ENCODE measurements around the gene TTC3. TPM values are rescaled to one million over a fixed set of nuclear protein-coding genes. Genes with fewer than 3 reads are reported as not detected.

TTC3 gene
- total RNA-seq, 1 donor from 2014 or later = 262 TPM

DNA sequence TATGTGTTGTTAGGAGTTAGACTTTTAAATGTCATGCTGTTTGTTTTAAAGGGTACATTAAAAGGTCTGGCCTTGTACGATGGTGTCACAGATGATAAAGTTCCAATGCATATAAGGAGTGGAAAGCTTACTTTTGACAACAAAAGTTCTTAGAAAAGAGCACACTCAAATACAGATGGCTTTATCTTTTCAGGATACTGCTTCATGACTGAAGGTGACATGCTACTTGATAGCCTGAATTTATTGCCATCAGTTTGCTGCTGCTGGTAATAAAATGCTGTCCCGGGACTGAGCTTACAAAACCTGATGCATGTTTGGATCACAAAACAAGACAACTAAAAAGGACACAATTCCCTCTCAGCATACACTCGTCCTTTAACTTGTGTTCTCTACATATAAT is 84.9 kb downstream of the TTC3 start:
- H3K36me3 ChIP-seq (ENCODE audit: control insufficient read depth in 3 of 3, insufficient read depth in 3 of 3, low read length in 3 of 3) = peaks cover 3 to 49% (median 26%) of the 10 kb centered on the region in 3 donors
- H3K9me3 ChIP-seq (ENCODE audit: control insufficient read depth in 3 of 3, low read length in 3 of 3) = no peaks in the 10 kb centered on the region
- H3K4me1 ChIP-seq (ENCODE audit: control insufficient read depth in 3 of 3, insufficient read depth in 3 of 3, low read length in 3 of 3) = peaks cover 4 to 15% (median 11%) of the 10 kb centered on the region in 3 donors
- no peaks in the 10 kb centered on the region for H3K27me3 ChIP-seq (ENCODE audit: control insufficient read depth in 3 of 3, insufficient read depth in 3 of 3, low read length in 3 of 3)
- no peak overlapping the region for H3K9ac ChIP-seq (ENCODE audit: low read depth in 1 of 3, low read length in 3 of 3)
- H3K4me3 ChIP-seq (ENCODE audit: low read length in 3 of 3) = no peak overlapping the region
- no peak overlapping the region for H3K27ac ChIP-seq (ENCODE audit: low read depth, low read length)

DNA sequence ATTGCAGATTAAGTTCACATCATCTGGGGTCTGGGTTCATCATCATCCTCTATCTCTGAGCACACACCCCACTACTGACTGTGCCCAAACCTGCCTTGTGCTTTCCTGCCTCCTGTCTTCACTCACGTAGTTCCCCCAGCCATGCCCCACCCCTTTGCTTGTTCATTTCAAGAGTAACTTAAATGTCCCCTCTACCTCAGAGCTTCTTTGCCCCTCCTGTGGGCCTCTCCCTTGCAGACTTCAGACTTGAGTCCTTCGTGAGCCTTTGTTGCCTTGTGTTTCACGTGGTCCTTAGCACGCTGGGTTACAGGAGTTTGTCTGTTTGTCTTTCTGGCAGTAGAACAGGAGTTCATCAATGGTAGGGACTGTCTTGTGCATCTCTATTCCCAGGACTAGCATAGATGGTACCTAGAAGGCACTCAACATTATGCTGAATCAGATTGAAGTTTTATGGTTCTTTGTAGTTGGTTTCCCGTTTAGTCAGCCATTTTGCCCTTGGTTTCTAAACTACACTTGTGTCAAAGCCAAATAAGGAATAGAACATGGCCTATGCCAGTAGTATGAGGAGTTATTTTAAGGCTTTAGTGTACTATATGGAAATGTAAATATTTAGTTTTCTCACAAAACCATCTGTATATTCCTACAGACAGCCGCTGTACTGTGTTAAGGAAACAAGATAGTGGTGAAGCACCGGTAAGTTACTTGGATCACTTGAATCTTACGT is 86.2 kb downstream of the TTC3 start:
- Histone ChIP-seq H3K4me3 (ENCODE audit: low read length in 3 of 3) (no peak overlapping the region), H3K27ac (ENCODE audit: low read depth, low read length) (no peak overlapping the region), H3K9me3 (ENCODE audit: control insufficient read depth in 3 of 3, low read length in 3 of 3) (no peaks in the 10 kb centered on the region), H3K36me3 (ENCODE audit: control insufficient read depth in 3 of 3, insufficient read depth in 3 of 3, low read length in 3 of 3) (peaks cover 5 to 53% (median 32%) of the 10 kb centered on the region in 3 donors), H3K27me3 (ENCODE audit: control insufficient read depth in 3 of 3, insufficient read depth in 3 of 3, low read length in 3 of 3) (no peaks in the 10 kb centered on the region), H3K4me1 (ENCODE audit: control insufficient read depth in 3 of 3, insufficient read depth in 3 of 3, low read length in 3 of 3) (peaks cover 0 to 9% (median 3%) of the 10 kb centered on the region in 3 donors), H3K9ac (ENCODE audit: low read depth in 1 of 3, low read length in 3 of 3) (no peak overlapping the region)

DNA sequence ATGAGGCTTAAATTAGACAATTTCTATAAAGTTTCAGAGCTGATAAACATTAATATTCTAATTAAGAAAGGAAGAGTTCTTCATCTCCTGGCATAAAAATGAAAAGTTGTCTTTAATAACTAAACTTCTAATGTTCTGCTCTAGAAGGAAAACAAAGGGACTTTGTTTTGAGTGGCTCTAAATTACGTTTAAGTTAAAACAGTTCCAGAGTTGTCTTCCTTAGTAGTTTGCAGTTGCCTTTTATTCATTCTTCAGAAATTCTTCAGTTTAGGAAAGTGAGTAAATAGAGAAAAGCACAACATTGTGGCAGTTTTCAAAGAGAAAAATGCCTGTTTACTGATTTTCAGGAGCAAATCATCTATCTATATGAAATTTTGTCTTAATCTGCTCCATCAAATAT is 86.9 kb downstream of the TTC3 start:
- Histone ChIP-seq H3K27me3 (ENCODE audit: control insufficient read depth in 3 of 3, insufficient read depth in 3 of 3, low read length in 3 of 3) (no peaks in the 10 kb centered on the region), H3K9ac (ENCODE audit: low read depth in 1 of 3, low read length in 3 of 3) (no peak overlapping the region), H3K4me1 (ENCODE audit: control insufficient read depth in 3 of 3, insufficient read depth in 3 of 3, low read length in 3 of 3) (peaks cover 0 to 6% (median 0%) of the 10 kb centered on the region in 3 donors), H3K4me3 (ENCODE audit: low read length in 3 of 3) (no peak overlapping the region), H3K36me3 (ENCODE audit: control insufficient read depth in 3 of 3, insufficient read depth in 3 of 3, low read length in 3 of 3) (peaks cover 5 to 55% (median 34%) of the 10 kb centered on the region in 3 donors), H3K27ac (ENCODE audit: low read depth, low read length) (no peak overlapping the region), H3K9me3 (ENCODE audit: control insufficient read depth in 3 of 3, low read length in 3 of 3) (no peaks in the 10 kb centered on the region)

DNA sequence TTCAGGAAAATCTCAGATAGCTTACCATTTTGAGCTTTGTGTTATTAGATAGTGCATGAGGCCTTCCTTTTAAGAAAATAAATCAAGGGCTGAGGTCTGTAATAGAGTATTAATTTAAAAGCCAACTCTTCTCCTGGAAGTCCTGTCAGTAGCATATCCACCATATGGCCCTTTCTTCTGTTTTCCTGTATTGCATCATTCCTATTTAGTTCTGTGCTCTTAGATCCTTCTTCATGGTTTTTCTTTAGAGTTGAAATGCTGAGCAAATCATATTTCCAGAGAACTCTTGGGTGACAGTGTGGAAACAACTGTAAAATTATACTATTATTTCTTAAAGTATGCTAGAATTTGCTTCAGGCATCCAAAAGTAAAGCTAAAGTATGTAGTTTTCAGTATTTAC is 91.7 kb downstream of the TTC3 start:
- Histone ChIP-seq H3K9me3 (ENCODE audit: control insufficient read depth in 3 of 3, low read length in 3 of 3) (no peaks in the 10 kb centered on the region), H3K4me1 (ENCODE audit: control insufficient read depth in 3 of 3, insufficient read depth in 3 of 3, low read length in 3 of 3) (peaks cover 0 to 6% (median 2%) of the 10 kb centered on the region in 3 donors), H3K9ac (ENCODE audit: low read depth in 1 of 3, low read length in 3 of 3) (no peak overlapping the region), H3K27me3 (ENCODE audit: control insufficient read depth in 3 of 3, insufficient read depth in 3 of 3, low read length in 3 of 3) (no peaks in the 10 kb centered on the region), H3K27ac (ENCODE audit: low read depth, low read length) (no peak overlapping the region), H3K36me3 (ENCODE audit: control insufficient read depth in 3 of 3, insufficient read depth in 3 of 3, low read length in 3 of 3) (peaks cover 7 to 48% (median 14%) of the 10 kb centered on the region in 3 donors), H3K4me3 (ENCODE audit: low read length in 3 of 3) (no peak overlapping the region)

DNA sequence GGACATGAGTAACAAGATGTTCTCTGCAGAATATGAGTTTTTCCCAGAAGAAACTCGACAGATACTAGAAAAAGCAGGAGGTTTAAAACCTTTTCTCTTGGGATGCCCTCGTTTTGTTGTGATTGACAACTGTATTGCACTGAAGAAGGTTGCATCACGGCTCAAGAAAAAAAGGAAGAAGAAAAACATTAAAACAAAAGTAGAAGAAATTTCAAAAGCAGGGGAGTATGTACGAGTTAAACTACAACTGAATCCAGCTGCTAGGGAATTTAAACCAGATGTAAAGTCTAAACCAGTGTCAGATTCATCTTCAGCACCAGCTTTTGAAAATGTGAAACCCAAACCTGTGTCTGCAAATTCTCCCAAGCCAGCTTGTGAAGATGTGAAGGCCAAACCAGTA is 92.5 kb downstream of the TTC3 start:
- no peaks in the 10 kb centered on the region for H3K27me3 ChIP-seq (ENCODE audit: control insufficient read depth in 3 of 3, insufficient read depth in 3 of 3, low read length in 3 of 3)
- no peaks in the 10 kb centered on the region for H3K9me3 ChIP-seq (ENCODE audit: control insufficient read depth in 3 of 3, low read length in 3 of 3)
- H3K36me3 ChIP-seq (ENCODE audit: control insufficient read depth in 3 of 3, insufficient read depth in 3 of 3, low read length in 3 of 3) = peaks cover 7 to 46% (median 11%) of the 10 kb centered on the region in 3 donors
- no peak overlapping the region for H3K9ac ChIP-seq (ENCODE audit: low read depth in 1 of 3, low read length in 3 of 3)
- H3K4me1 ChIP-seq (ENCODE audit: control insufficient read depth in 3 of 3, insufficient read depth in 3 of 3, low read length in 3 of 3) = peaks cover 0 to 6% (median 2%) of the 10 kb centered on the region in 3 donors
- no peak overlapping the region for H3K27ac ChIP-seq (ENCODE audit: low read depth, low read length)
- H3K4me3 ChIP-seq (ENCODE audit: low read length in 3 of 3) = no peak overlapping the region

DNA sequence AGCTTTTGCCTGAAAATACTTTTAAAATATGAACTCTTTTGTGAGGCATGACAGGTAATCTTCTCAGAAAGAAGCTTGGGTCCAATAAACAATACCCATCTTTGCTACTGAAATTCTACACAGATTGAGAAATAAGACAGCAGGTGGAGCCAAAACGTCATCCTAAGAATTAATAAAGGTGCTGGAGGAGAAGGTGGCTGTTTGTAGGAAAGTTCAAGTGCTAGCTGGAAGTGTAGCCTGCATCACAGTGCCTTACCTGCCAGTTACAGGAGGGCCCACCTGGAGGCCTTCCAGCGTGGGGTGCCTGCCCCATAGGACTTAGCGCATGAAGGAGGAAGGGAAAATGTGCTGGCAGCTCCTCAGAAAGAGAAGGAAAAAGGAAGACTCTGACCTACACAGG is 93.7 kb downstream of the TTC3 start:
- H3K9ac ChIP-seq (ENCODE audit: low read depth in 1 of 3, low read length in 3 of 3) = no peak overlapping the region
- no peaks in the 10 kb centered on the region for H3K27me3 ChIP-seq (ENCODE audit: control insufficient read depth in 3 of 3, insufficient read depth in 3 of 3, low read length in 3 of 3)
- H3K36me3 ChIP-seq (ENCODE audit: control insufficient read depth in 3 of 3, insufficient read depth in 3 of 3, low read length in 3 of 3) = peaks cover 7 to 40% (median 11%) of the 10 kb centered on the region in 3 donors
- no peak overlapping the region for H3K27ac ChIP-seq (ENCODE audit: low read depth, low read length)
- H3K4me1 ChIP-seq (ENCODE audit: control insufficient read depth in 3 of 3, insufficient read depth in 3 of 3, low read length in 3 of 3) = peaks cover 0 to 14% (median 2%) of the 10 kb centered on the region in 3 donors
- H3K4me3 ChIP-seq (ENCODE audit: low read length in 3 of 3) = no peak overlapping the region
- no peaks in the 10 kb centered on the region for H3K9me3 ChIP-seq (ENCODE audit: control insufficient read depth in 3 of 3, low read length in 3 of 3)

DNA sequence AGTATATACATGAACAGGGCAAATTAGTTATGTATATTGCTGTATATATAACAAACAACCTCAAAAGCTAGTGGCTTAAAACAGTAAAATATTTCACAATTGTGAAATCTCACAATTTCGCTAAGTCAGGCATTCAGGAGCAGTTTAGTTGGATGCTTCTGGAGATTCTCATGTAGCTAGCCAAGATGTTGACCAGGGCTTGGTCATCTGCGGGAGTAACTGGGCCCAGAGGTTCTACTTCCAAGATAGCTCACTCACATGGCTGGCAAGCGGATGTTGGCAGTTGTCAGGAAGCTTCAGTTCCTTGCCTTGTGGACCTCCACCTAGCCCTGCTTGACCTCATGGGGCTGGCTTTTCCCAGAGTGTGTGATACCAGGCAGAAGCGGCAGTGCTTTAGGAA is 95.6 kb downstream of the TTC3 start:
- Histone ChIP-seq H3K9ac (ENCODE audit: low read depth in 1 of 3, low read length in 3 of 3) (no peak overlapping the region), H3K4me3 (ENCODE audit: low read length in 3 of 3) (no peak overlapping the region), H3K9me3 (ENCODE audit: control insufficient read depth in 3 of 3, low read length in 3 of 3) (no peaks in the 10 kb centered on the region), H3K4me1 (ENCODE audit: control insufficient read depth in 3 of 3, insufficient read depth in 3 of 3, low read length in 3 of 3) (peaks cover 0 to 14% (median 2%) of the 10 kb centered on the region in 3 donors), H3K36me3 (ENCODE audit: control insufficient read depth in 3 of 3, insufficient read depth in 3 of 3, low read length in 3 of 3) (peaks cover 7 to 40% (median 17%) of the 10 kb centered on the region in 3 donors), H3K27me3 (ENCODE audit: control insufficient read depth in 3 of 3, insufficient read depth in 3 of 3, low read length in 3 of 3) (no peaks in the 10 kb centered on the region), H3K27ac (ENCODE audit: low read depth, low read length) (no peak overlapping the region)

DNA sequence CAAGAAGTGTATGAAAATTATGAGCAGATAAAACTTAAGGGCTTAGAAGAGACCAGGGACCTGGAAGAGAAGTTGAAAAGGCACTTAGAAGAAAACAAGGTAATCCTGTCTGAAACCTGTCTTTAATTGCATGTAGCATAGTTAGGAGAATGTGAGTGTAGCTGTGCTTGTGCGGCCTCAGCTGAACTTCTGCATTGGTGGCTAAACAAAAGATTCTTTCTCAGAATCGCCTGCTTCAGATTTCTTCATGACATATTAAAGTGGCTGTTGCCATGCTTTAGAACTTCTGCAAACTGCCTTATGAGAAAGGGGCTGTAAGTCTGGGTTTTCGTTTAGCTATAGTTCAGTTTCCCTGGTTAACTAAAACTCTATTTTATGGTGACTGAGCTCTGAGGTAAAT is 99.6 kb downstream of the TTC3 start:
- Histone ChIP-seq H3K9me3 (ENCODE audit: control insufficient read depth in 3 of 3, low read length in 3 of 3) (no peaks in the 10 kb centered on the region), H3K4me3 (ENCODE audit: low read length in 3 of 3) (no peak overlapping the region), H3K27me3 (ENCODE audit: control insufficient read depth in 3 of 3, insufficient read depth in 3 of 3, low read length in 3 of 3) (no peaks in the 10 kb centered on the region), H3K9ac (ENCODE audit: low read depth in 1 of 3, low read length in 3 of 3) (no peak overlapping the region), H3K36me3 (ENCODE audit: control insufficient read depth in 3 of 3, insufficient read depth in 3 of 3, low read length in 3 of 3) (peaks cover 12 to 42% (median 29%) of the 10 kb centered on the region in 3 donors), H3K27ac (ENCODE audit: low read depth, low read length) (no peak overlapping the region), H3K4me1 (ENCODE audit: control insufficient read depth in 3 of 3, insufficient read depth in 3 of 3, low read length in 3 of 3) (peaks cover 0 to 12% (median 8%) of the 10 kb centered on the region in 3 donors)

DNA sequence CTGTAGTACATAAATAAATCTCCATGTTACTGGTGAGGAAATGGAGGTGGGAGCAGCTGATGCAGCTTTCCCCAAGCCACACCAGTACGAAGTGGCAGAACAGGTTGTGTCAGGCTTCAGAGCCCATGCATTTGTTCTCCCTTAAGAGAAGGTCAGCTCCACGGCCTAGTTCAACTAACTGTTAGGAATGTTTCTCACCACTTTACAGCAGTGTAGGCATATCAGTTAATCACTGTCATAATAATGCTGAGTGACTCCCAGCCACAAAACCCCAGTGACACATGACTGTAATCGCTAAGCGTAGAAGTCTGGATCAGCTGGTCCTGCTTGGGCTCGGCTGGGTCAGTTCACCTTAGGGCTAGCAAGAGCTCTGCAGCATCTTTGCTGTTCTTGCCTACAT is 103.7 kb downstream of the TTC3 start:
- peak overlapping the region; percentile 11 for H3K27ac ChIP-seq (ENCODE audit: low read depth, low read length)

DNA sequence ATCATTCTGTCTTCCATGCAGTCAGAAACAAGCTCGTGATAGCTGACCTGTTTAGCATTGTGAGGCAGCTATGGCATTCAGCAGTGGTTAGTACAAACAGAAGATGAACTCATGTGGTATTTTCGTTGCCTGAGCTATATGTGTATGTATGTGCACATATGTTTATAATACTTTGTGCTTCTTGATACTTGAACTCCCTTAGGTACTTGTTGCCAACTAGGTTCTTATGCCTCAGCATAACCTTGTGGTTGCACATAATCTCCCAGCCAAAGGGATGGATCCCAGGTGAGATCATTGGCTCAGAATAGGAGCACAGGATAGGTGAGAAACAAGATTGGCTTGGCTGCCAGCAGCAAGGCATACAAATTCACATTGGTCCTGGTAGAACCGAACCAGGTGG is 108.0 kb downstream of the TTC3 start:
- Histone ChIP-seq H3K4me1 (ENCODE audit: control insufficient read depth in 3 of 3, insufficient read depth in 3 of 3, low read length in 3 of 3) (peaks cover 0 to 14% (median 8%) of the 10 kb centered on the region in 3 donors), H3K9me3 (ENCODE audit: control insufficient read depth in 3 of 3, low read length in 3 of 3) (no peaks in the 10 kb centered on the region), H3K27ac (ENCODE audit: low read depth, low read length) (peak overlapping the region; percentile 92), H3K27me3 (ENCODE audit: control insufficient read depth in 3 of 3, insufficient read depth in 3 of 3, low read length in 3 of 3) (no peaks in the 10 kb centered on the region), H3K9ac (ENCODE audit: low read depth in 1 of 3, low read length in 3 of 3) (no peak overlapping the region), H3K36me3 (ENCODE audit: control insufficient read depth in 3 of 3, insufficient read depth in 3 of 3, low read length in 3 of 3) (peaks cover 0 to 33% (median 17%) of the 10 kb centered on the region in 3 donors), H3K4me3 (ENCODE audit: low read length in 3 of 3) (no peak overlapping the region)

More for the DNA sequence above, 103.7 kb downstream of the TTC3 start:
- H3K36me3 ChIP-seq (ENCODE audit: control insufficient read depth in 3 of 3, insufficient read depth in 3 of 3, low read length in 3 of 3) = peaks cover 12 to 42% (median 30%) of the 10 kb centered on the region in 3 donors
- H3K9me3 ChIP-seq (ENCODE audit: control insufficient read depth in 3 of 3, low read length in 3 of 3) = no peaks in the 10 kb centered on the region
- peak overlapping the region in 1 of 3 donors; percentile 17 for H3K9ac ChIP-seq (ENCODE audit: low read depth in 1 of 3, low read length in 3 of 3)
- no peak overlapping the region for H3K4me3 ChIP-seq (ENCODE audit: low read length in 3 of 3)
- peaks cover 0 to 14% (median 8%) of the 10 kb centered on the region in 3 donors for H3K4me1 ChIP-seq (ENCODE audit: control insufficient read depth in 3 of 3, insufficient read depth in 3 of 3, low read length in 3 of 3)
- no peaks in the 10 kb centered on the region for H3K27me3 ChIP-seq (ENCODE audit: control insufficient read depth in 3 of 3, insufficient read depth in 3 of 3, low read length in 3 of 3)

All from skeletal muscle tissue (tissue), 4 donors.